Keratinocyte (primary cell): ENCODE data around the gene MREG. TPM values are rescaled to one million over a fixed set of nuclear protein-coding genes. Genes with fewer than 3 reads are reported as not detected.

Experiments used
- DNase-seq: peaks from one replicate; pipeline ENCODE4 v3.0.0-alpha.2; 2011; ENCODE audit warnings: low read depth, missing footprints, low spot score
- FAIRE-seq: peaks from 2 replicates; lab custom pipeline; 2011; peaks lifted over from hg19 to GRCh38; lab: Jason Lieb, UNC
- H2AFZ ChIP-seq: 2 replicates; pipeline ENCODE4 v1.6.0; 2012; ENCODE audit warnings: low read length, control low read depth, inconsistent platforms; ENCODE audit not compliant: control insufficient read depth
- H3K27ac ChIP-seq: 2 replicates; pipeline ENCODE4 v1.5.1; 2011; ENCODE audit warnings: low read length; ENCODE audit not compliant: control insufficient read depth, insufficient read depth
- H3K27me3 ChIP-seq: 3 replicates; pipeline ENCODE4 v1.6.0; 2011; ENCODE audit warnings: low read length; ENCODE audit not compliant: control insufficient read depth, insufficient read depth; ENCODE audit errors: extremely low read depth
- H3K36me3 ChIP-seq, 2 experiments: 2 replicates in 1 of 2; 3 replicates in 1 of 2; pipeline ENCODE4 v1.5.1; 2011; ENCODE audit warnings: low read length in 2 of 2, mild to moderate bottlenecking in 1 of 2; ENCODE audit not compliant: control insufficient read depth in 2 of 2, insufficient read depth in 2 of 2; ENCODE audit errors: extremely low read depth in 1 of 2
- H3K4me1 ChIP-seq: 3 replicates; pipeline ENCODE4 v1.5.1; 2011; ENCODE audit warnings: low read length; ENCODE audit not compliant: control insufficient read depth, insufficient read depth; ENCODE audit errors: extremely low read depth
- H3K4me2 ChIP-seq: 3 replicates; pipeline ENCODE4 v1.6.0; 2011; ENCODE audit warnings: low read depth, low read length; ENCODE audit not compliant: control insufficient read depth, insufficient read depth; ENCODE audit errors: extremely low read depth
- H3K4me3 ChIP-seq, 3 experiments: fragments of 200-600 bp in 1 of 3; sonication (generic) in 1 of 3; 2 replicates in 2 of 3; 3 replicates in 1 of 3; pipeline ENCODE4 v1.5.1; 2011 to 2016; ENCODE audit warnings: low read length in 3 of 3, mild to moderate bottlenecking in 3 of 3, control low read depth in 2 of 3, inconsistent platforms in 1 of 3, low read depth in 1 of 3, mixed read lengths in 1 of 3, mixed run types in 1 of 3, moderate library complexity in 1 of 3; ENCODE audit not compliant: control insufficient read depth in 2 of 3, insufficient read depth in 2 of 3; ENCODE audit errors: extremely low read depth in 1 of 3
- H3K79me2 ChIP-seq: 2 replicates; pipeline ENCODE4 v1.6.0; 2012; ENCODE audit warnings: low read length; ENCODE audit not compliant: control insufficient read depth, insufficient read depth
- H3K9ac ChIP-seq: 3 replicates; pipeline ENCODE4 v1.6.0; 2011; ENCODE audit warnings: low read length; ENCODE audit not compliant: control insufficient read depth, insufficient read depth; ENCODE audit errors: extremely low read depth
- H3K9me1 ChIP-seq: 3 replicates; pipeline ENCODE4 v1.6.0; 2011; ENCODE audit warnings: low read length; ENCODE audit not compliant: control insufficient read depth, insufficient read depth; ENCODE audit errors: extremely low read depth
- H3K9me3 ChIP-seq: 2 replicates; pipeline ENCODE4 v1.5.1; 2012; ENCODE audit warnings: low read depth, low read length; ENCODE audit not compliant: control insufficient read depth
- H4K20me1 ChIP-seq: 3 replicates; pipeline ENCODE4 v1.6.0; 2011; ENCODE audit warnings: low read length; ENCODE audit not compliant: control insufficient read depth, insufficient read depth; ENCODE audit errors: extremely low read depth
- EZH2 ChIP-seq: IDR thresholded peaks from one replicate; pipeline ENCODE4 v1.6.1; 2012; ENCODE audit warnings: inconsistent platforms, mild to moderate bottlenecking, low read length, moderate library complexity
- dilution Hi-C: fragments of 300-500 bp; cut with MboI; formaldehyde crosslinking; loops from one replicate; pipeline ENCODE4 v1.7.0; 2020; ENCODE audit warnings: low sequenced_read_pairs; ENCODE audit not compliant: extremely low pct_ligation_motif_present
- polyA plus RNA-seq, 5 experiments: library from polyadenylated mRNA; depleted of rRNA in 3 of 5; stranded (reverse) in 3 of 5; stranded (forward) in 1 of 5; unstranded in 1 of 5; fragments of >200 nt; gene quantifications; 1 replicate in 1 of 5; 2 replicates in 3 of 5; 3 replicates in 1 of 5; pipeline versions ENCODE4 v1.2.1 to v1.2.3, GENCODE V29; 2011 to 2012; ENCODE audit warnings: missing spikeins in 2 of 5, low read depth in 1 of 5, low replicate concordance in 1 of 5
- TF ChIP-seq, protein P1 (sequence below), 3 experiments: IDR thresholded peaks in 1 of 3; conservative IDR thresholded peaks in 1 of 3; optimal IDR thresholded peaks in 1 of 3; 2 replicates in 2 of 3; 3 replicates in 1 of 3; pipeline versions ENCODE3 to v1.5.1; 2011; ENCODE audit warnings: low read length in 3 of 3, mild to moderate bottlenecking in 3 of 3, moderate library complexity in 2 of 3, control low read depth in 1 of 3, inconsistent platforms in 1 of 3; ENCODE audit not compliant: insufficient read depth in 2 of 3; ENCODE audit errors: extremely low read depth in 1 of 3

Gene MREG
- polyA plus RNA-seq, 1 donor (not counting 4 experiments of a cell fraction or from before 2014, with no cell fraction given), result 32.9 TPM

DNA sequence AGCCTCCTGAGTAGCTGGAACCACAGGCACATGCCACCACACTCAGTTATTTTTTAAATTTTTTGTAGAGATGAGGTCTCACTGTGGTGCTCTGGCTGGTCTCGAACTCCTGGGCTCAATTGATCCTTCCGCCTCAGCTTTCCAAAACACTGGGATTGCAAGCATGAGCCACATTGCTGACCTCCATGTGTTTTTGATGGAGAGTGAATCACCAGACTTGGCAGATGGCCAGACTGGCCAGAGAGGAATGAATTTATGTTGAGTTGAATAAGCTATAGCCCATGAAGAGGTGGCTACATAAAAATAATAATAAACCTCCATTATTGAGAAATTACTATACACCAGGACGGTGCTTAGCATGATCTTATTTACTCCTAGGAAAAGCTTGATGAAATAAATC is 91.5 kb downstream of the MREG start:
- Histone ChIP-seq H3K4me1 (peaks cover 7% of the 10 kb centered on the region), H2AFZ (no peak overlapping the region), H3K36me3 (no peaks in the 10 kb centered on the region), H3K79me2 (no peaks in the 10 kb centered on the region), H3K27ac (no peak overlapping the region), H3K4me3 (no peak overlapping the region), H3K4me2 (no peak overlapping the region), H4K20me1 (no peaks in the 10 kb centered on the region), H3K9me3 (no peaks in the 10 kb centered on the region), H3K27me3 (no peaks in the 10 kb centered on the region), H3K9ac (no peak overlapping the region), H3K9me1 (no peaks in the 10 kb centered on the region)
- no peak for TF ChIP-seq EZH2
- no peak for DNase-seq
- FAIRE-seq, result no peak
- dilution Hi-C loops, result no loop called here

GRCh38 chr2:215920244-215921100 is 92.9 kb downstream of the MREG start:
- Histone ChIP-seq H2AFZ (no peak overlapping the region), H4K20me1 (no peaks in the 10 kb centered on the region), H3K4me1 (peaks cover 7% of the 10 kb centered on the region), H3K27me3 (no peaks in the 10 kb centered on the region), H3K9ac (no peak overlapping the region), H3K9me1 (no peaks in the 10 kb centered on the region), H3K9me3 (no peaks in the 10 kb centered on the region), H3K36me3 (no peaks in the 10 kb centered on the region), H3K4me3 (no peak overlapping the region), H3K27ac (no peak overlapping the region), H3K79me2 (no peaks in the 10 kb centered on the region), H3K4me2 (no peak overlapping the region)
- peak; percentile 57 for FAIRE-seq
- TF ChIP-seq EZH2, result no peak
- TF ChIP-seq, protein P1, sequence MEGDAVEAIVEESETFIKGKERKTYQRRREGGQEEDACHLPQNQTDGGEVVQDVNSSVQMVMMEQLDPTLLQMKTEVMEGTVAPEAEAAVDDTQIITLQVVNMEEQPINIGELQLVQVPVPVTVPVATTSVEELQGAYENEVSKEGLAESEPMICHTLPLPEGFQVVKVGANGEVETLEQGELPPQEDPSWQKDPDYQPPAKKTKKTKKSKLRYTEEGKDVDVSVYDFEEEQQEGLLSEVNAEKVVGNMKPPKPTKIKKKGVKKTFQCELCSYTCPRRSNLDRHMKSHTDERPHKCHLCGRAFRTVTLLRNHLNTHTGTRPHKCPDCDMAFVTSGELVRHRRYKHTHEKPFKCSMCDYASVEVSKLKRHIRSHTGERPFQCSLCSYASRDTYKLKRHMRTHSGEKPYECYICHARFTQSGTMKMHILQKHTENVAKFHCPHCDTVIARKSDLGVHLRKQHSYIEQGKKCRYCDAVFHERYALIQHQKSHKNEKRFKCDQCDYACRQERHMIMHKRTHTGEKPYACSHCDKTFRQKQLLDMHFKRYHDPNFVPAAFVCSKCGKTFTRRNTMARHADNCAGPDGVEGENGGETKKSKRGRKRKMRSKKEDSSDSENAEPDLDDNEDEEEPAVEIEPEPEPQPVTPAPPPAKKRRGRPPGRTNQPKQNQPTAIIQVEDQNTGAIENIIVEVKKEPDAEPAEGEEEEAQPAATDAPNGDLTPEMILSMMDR (optimal IDR thresholded peaks at IDR 0.05 in 1 of 3, IDR thresholded peaks at IDR 0.05 in 1 of 3, conservative IDR thresholded peaks at IDR 0.05 in 1 of 3; ENCODE audit: extremely low read depth in 1 of 3, insufficient read depth in 2 of 3, low read length in 3 of 3), result peak; percentile 80 to 95 (median 92)
- DNase-seq, result no peak
- dilution Hi-C loops, result no loop called here
